Measurements from ENCODE around the gene TEX261. TPM values are rescaled to one million over a fixed set of nuclear protein-coding genes. Genes with fewer than 3 reads are reported as not detected.

The TEX261 gene
- total and polyA plus RNA-seq, 12 donors, result 17.5 to 67.0 (median 42.1) TPM

DNA sequence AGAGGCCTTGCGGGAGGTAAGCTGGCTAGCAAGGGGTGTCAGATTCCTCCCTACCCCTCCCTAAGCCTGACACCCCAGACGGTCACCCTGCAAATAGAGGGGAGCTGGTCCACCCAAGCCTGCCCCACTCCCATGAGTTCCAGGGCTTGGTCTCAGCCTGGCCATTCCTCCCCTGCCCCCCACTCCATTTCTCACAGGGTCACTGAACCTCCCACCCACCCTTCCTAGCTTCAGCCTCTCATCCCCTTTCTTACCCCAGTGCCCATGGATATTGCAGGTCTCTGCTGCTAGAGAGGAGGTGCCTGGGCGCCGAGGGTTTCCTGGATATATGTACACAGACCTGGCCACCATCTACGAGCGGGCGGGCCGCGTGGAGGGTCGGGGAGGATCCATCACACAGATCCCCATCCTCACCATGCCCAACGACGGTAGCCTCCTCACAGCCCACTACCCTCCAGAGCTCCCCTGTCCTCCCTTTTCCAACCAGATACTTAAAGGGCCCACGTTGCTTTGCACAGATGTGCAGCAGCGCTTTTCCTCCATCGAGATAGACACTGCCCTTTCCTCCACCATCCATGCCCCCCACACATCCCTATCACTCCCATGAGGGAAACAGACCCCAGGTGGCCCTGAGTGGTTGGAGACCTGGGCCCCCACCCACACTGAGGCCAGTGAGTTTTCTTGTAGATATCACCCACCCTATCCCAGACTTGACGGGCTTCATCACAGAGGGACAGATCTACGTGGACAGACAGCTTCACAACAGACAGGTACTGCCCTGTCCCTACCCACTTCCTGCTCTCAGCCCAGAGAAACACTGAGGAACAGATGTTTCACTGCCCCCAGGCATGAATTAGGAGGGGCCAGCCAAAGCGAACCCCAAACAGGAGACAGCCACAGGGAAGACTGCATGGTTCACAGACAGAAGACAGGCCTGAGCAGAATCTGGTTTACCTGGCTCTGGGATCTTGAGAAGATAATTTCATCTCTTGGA is 31.5 kb downstream of the TEX261 start:
- intact Hi-C loops (cut with DNase I), result no loop called here
- Histone ChIP-seq H3K27ac (no peak overlapping the region), H3K4me1 (peaks cover 2 to 10% (median 8%) of the 10 kb centered on the region in 9 donors), H3K36me3 (no peaks in the 10 kb centered on the region), H3K27me3 (peaks cover 4 to 45% (median 33%) of the 10 kb centered on the region in 7 donors), H3K4me3 (no peak overlapping the region), H3K9me3 (no peaks in the 10 kb centered on the region)
- no peak for ATAC-seq
- TF ChIP-seq, protein P1, sequence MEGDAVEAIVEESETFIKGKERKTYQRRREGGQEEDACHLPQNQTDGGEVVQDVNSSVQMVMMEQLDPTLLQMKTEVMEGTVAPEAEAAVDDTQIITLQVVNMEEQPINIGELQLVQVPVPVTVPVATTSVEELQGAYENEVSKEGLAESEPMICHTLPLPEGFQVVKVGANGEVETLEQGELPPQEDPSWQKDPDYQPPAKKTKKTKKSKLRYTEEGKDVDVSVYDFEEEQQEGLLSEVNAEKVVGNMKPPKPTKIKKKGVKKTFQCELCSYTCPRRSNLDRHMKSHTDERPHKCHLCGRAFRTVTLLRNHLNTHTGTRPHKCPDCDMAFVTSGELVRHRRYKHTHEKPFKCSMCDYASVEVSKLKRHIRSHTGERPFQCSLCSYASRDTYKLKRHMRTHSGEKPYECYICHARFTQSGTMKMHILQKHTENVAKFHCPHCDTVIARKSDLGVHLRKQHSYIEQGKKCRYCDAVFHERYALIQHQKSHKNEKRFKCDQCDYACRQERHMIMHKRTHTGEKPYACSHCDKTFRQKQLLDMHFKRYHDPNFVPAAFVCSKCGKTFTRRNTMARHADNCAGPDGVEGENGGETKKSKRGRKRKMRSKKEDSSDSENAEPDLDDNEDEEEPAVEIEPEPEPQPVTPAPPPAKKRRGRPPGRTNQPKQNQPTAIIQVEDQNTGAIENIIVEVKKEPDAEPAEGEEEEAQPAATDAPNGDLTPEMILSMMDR (IDR thresholded peaks at IDR 0.05), result no peak
- DNase-seq, result no peak
- 68 to 78% methylated on average over 18 of the region's 18 CpGs for WGBS, 2 donors

DNA sequence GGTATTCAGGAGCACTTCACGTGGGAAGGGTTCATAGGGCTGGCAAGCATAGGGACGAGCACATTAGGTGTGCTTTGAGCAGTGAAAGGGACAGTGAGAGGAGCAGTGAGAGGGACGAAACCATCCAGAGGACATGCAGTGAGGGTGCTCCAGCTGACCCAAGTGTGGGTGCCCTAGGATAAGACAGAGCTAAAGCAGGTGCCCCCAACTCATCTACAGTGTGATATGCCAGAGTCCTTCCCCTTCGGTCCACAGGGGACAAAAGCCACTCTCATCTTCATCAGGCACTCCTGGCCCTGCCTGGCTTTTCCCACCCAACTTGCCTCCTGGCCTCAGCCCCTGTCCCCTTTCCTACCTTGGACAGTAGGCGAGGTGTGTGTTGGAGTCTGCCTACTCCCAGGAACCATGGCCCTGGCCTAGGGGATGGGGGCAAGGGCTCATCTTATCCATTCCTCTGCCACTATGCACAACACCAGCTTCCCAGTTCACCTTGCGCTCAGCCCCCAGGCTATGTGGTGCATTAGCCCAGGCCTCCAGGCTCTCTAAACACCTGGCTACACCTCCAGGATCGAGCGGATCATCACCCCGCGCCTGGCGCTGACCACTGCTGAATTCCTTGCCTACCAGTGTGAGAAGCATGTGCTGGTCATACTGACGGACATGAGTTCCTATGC is 32.3 kb downstream of the TEX261 start:
- WGBS, 2 donors, result 78 to 80% methylated on average over 12 of the region's 12 CpGs
- no peaks in the 10 kb centered on the region for H3K36me3 ChIP-seq
- no peak overlapping the region for H3K27ac ChIP-seq
- H3K27me3 ChIP-seq, result peaks cover 4 to 53% (median 38%) of the 10 kb centered on the region in 7 donors
- H3K4me3 ChIP-seq, result no peak overlapping the region
- DNase-seq (no peak), ATAC-seq (no peak)
- TF ChIP-seq, protein P1 (IDR thresholded peaks at IDR 0.05), result no peak
- intact Hi-C loops (cut with DNase I), result no loop called here
- H3K9me3 ChIP-seq, result no peaks in the 10 kb centered on the region
- H3K4me1 ChIP-seq, result peaks cover 2 to 10% (median 8%) of the 10 kb centered on the region in 9 donors

- H3K36me3 ChIP-seq, result no peaks in the 10 kb centered on the region
- peaks cover 2 to 10% (median 8%) of the 10 kb centered on the region in 9 donors for H3K4me1 ChIP-seq
- TF ChIP-seq, protein P1 (IDR thresholded peaks at IDR 0.05), result no peak
- peaks cover 4 to 60% (median 41%) of the 10 kb centered on the region in 7 donors for H3K27me3 ChIP-seq
- no peak overlapping the region for H3K4me3 ChIP-seq
- H3K9me3 ChIP-seq, result no peaks in the 10 kb centered on the region
- DNase-seq (no peak), ATAC-seq (no peak)
- H3K27ac ChIP-seq, result no peak overlapping the region
- WGBS, 2 donors, result 75 to 87% methylated on average over 4 of the region's 4 CpGs
- intact Hi-C loops (cut with DNase I), result no loop called here
Measured at GRCh38 chr2:70961648-70961994, 33.1 kb downstream of the TEX261 start.

DNA sequence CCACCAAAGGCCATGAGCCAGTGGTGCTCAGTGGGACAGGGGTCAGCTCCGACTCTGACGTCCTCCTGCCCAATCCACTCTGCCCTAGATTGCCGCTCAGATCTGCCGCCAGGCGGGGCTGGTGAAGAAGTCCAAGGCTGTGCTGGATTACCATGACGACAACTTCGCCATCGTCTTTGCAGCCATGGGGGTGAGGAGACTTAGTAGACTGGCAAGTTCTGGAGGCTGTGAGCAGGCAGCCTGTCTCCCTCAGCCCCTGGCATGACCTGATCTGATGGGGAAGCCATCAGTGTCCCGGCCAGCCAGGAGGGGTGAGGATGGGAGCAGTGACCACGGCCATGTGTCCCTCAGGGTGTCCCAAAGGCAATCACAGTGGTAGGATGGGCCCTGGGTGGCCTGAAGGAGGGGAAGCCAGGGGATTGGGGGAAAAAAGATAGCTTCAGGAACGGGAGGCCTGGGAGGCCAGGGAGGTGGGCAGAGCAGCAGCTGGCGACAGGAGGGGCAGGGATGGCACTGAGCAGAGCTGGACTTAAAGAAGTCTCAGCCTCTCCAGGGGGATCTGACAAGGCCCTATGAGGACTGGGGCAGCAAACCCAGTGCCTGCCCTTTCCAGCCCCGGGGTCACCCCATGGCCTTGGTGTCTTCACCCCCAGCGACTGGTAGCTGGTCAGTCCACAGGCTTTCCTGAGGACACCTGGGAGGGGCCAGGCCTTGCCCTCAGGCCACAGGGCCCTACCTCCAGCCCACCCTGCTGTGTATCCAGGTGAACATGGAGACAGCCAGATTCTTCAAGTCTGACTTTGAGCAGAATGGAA is 33.6 kb downstream of the TEX261 start:
- Histone ChIP-seq H3K27me3 (peaks cover 4 to 65% (median 41%) of the 10 kb centered on the region in 7 donors), H3K4me1 (peaks cover 2 to 10% (median 8%) of the 10 kb centered on the region in 9 donors), H3K36me3 (no peaks in the 10 kb centered on the region), H3K27ac (no peak overlapping the region), H3K4me3 (no peak overlapping the region), H3K9me3 (no peaks in the 10 kb centered on the region)
- DNase-seq (no peak), ATAC-seq (no peak)
- TF ChIP-seq, protein P1 (IDR thresholded peaks at IDR 0.05), result no peak
- WGBS, 2 donors, result 75 to 77% methylated on average over 14 of the region's 14 CpGs
- intact Hi-C loops (cut with DNase I), result no loop called here
